Retina (tissue), 1 donor: ENCODE data around the gene OR1J4.
A peak's percentile ranks its signal among the peaks of the same experiment; 100 is the strongest.
"Not testable (repeated sequence)": the region's sequence is repeated elsewhere in the genome, so short reads cannot be mapped to it uniquely, and the experiment has no call there.

Experiments
- DNase-seq: peaks from one replicate; pipeline ENCODE4 v3.0.0-alpha.2; 2016

Gene OR1J4

GRCh38 chr9:122518841-122519240, at the start of gene OR1J4:
OR1J4 (plus strand) TSS chr9:122519141; CDS start chr9:122519141, 0 bp downstream.
- no peak for DNase-seq

GRCh38 chr9:122474561-122474960, 44.4 kb upstream of the OR1J4 start:
- no peak for DNase-seq

GRCh38 chr9:122475717-122476116, 43.2 kb upstream of the OR1J4 start:
- no peak for DNase-seq

- no peak for DNase-seq
Measured at GRCh38 chr9:122477346-122477745, 41.6 kb upstream of the OR1J4 start.

GRCh38 chr9:122477826-122478225, 41.1 kb upstream of the OR1J4 start, which contains the start of gene OR1J1:
OR1J1 (minus strand) TSS chr9:122477926; CDS start chr9:122477926, 0 bp downstream.
- DNase-seq = no peak

GRCh38 chr9:122479062-122479461, 39.9 kb upstream of the OR1J4 start:
- DNase-seq = no peak

- peak; percentile 21 for DNase-seq
Measured at GRCh38 chr9:122498883-122499288, 20.1 kb upstream of the OR1J4 start.

GRCh38 chr9:122506964-122507363, 12.0 kb upstream of the OR1J4 start:
- DNase-seq = no peak

- no peak for DNase-seq
Measured at GRCh38 chr9:122510502-122510901, 8.4 kb upstream of the OR1J4 start, which contains the start of gene OR1J2. OR1J2 (plus strand) TSS chr9:122510802; CDS start chr9:122510802, 0 bp downstream.

GRCh38 chr9:122518226-122518625, 715 bp upstream of the OR1J4 start:
- DNase-seq = no peak

GRCh38 chr9:122519376-122519775, 435 bp downstream of the OR1J4 start:
- no peak for DNase-seq

GRCh38 chr9:122526602-122527001, 7.7 kb downstream of the OR1J4 start:
- DNase-seq = no peak

- DNase-seq = no peak
Measured at GRCh38 chr9:122527193-122527592, 8.3 kb downstream of the OR1J4 start, which contains the start of gene OR1N1. OR1N1 (minus strand) TSS chr9:122527293; CDS start chr9:122527293, 0 bp downstream.

GRCh38 chr9:122531157-122531556, 12.2 kb downstream of the OR1J4 start:
- DNase-seq = not testable (repeated sequence)

GRCh38 chr9:122536134-122536533, 17.2 kb downstream of the OR1J4 start:
- DNase-seq = no peak

- DNase-seq = not testable (repeated sequence)
Measured at GRCh38 chr9:122537066-122537465, 18.1 kb downstream of the OR1J4 start.

GRCh38 chr9:122538757-122539156, 19.8 kb downstream of the OR1J4 start:
- no peak for DNase-seq

GRCh38 chr9:122546196-122546595, 27.3 kb downstream of the OR1J4 start:
- DNase-seq = no peak

GRCh38 chr9:122551371-122551770, 32.4 kb downstream of the OR1J4 start:
- DNase-seq = no peak

- DNase-seq = no peak
Measured at GRCh38 chr9:122552812-122553211, 33.9 kb downstream of the OR1J4 start, which contains the start of gene OR1N2. OR1N2 (plus strand) TSS chr9:122553112; CDS start chr9:122553212, 100 bp downstream.

- no peak for DNase-seq
Measured at GRCh38 chr9:122561446-122561845, 42.5 kb downstream of the OR1J4 start.

- DNase-seq = peak; percentile 4
Measured at GRCh38 chr9:122562134-122562760, 43.3 kb downstream of the OR1J4 start.

GRCh38 chr9:122567901-122568300, 49.0 kb downstream of the OR1J4 start:
- DNase-seq = no peak
